Epithelial cell of prostate (primary cell): Measurements from ENCODE around the gene SIDT2.

ENCODE experiments used
- DNase-seq: peaks from one replicate; pipeline ENCODE4 v3.0.0-alpha.2; 2011; ENCODE audit warnings: low read depth, low spot score
- H3K27ac ChIP-seq: fragments of 450-650 bp; 2 replicates; pipeline ENCODE4 v1.5.1; 2017; ENCODE audit warnings: mild to moderate bottlenecking

SIDT2 gene

GRCh38 chr11:117219995-117220394 lies 41.5 kb downstream of the SIDT2 start:
- DNase-seq: no peak
- H3K27ac ChIP-seq: no peak overlapping the region

GRCh38 chr11:117220568-117220967 lies 42.0 kb downstream of the SIDT2 start:
- H3K27ac ChIP-seq: no peak overlapping the region
- DNase-seq: no peak

- no peak overlapping the region for H3K27ac ChIP-seq
- no peak for DNase-seq
Observed at GRCh38 chr11:117220999-117221774, 42.6 kb downstream of the SIDT2 start.

- H3K27ac ChIP-seq: no peak overlapping the region
- no peak for DNase-seq
Observed at GRCh38 chr11:117221775-117222517, 43.4 kb downstream of the SIDT2 start.

DNA sequence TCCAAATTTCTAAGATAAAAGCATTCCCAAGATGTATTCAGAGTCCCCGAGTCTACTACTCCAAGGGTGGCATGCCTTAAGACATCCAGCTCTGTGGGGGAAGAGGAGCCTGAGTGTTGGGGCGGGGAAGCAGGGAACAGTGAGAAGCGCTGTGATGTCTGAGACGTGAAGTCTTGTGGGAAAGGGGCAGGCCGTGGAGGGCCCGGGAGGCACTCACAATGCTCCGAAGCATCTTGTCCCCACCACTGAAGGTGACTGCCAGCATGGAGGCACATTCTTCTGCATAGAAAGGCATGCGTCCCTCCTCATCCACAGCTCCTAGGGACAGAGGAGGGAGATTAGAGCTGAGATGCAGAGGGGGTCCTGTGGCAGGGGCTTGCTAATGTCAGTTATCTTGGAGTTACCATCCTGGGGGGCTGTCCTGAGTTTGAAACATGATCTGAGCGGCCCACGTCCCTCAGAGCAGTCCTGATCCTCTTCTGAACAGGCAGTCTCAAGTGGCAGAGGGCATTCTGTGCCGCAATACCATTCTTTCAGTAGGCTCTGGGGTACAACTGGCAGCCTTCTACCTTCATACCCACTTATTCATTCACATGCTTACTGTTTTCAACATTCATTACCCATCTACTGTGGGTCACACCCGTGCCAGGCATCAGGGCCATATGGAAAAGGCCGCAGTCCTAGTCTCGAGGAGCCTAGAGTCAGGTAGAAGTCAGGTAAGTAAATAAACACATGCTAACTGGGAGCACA lies 44.6 kb downstream of the SIDT2 start:
- no peak for DNase-seq
- H3K27ac ChIP-seq: no peak overlapping the region

- no peak overlapping the region for H3K27ac ChIP-seq
- DNase-seq: no peak
Observed at GRCh38 chr11:117223741-117224689, 45.5 kb downstream of the SIDT2 start.

GRCh38 chr11:117225553-117226170 lies 47.1 kb downstream of the SIDT2 start:
- DNase-seq: no peak
- no peak overlapping the region for H3K27ac ChIP-seq

DNA sequence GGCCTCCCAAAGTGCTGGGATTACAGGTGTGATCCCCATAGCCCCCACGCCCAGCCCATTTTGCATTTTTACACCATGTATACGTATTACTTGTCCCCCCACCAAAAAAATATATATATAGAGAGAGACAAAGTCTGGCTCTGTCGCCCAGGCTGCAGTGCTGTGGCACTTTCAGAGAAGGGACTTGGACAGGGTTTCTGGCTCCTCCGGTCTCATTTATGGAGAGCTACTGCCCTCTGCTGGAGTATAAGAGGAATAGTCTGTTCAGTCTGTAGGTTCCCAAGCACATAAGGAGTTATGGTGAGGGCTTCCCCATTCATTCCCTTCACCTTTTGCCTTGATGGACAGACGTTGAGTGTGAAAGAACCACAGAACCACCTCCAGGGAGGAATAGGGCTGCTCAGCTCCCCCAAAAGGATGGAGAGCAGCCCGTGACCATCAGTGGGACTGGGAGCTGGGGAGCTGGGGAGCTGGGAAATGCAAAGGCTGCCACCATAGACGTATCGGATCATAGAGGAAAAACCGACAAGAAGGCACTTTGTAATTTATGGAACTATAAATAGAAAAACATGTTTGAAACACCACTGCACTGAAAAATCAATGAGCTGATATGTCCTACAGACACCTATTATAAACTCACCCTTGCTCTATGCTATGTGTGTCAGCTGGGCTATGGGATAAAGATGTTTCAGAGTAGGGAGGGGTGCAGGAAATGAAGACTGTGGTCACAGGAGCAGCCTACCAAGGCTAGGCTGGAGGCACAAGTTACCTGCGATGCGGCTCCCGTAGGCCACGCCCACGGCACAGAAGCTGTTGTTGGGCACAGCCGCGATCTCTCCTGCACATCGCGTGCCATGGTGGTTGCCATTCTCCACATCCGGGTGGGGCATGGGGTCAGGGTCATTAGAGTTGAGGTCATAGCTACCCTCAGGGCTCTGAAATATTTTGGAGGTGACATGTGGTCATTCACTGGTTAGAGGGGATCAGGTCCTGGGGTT lies 48.1 kb downstream of the SIDT2 start:
- DNase-seq: peak; percentile 12
- no peak overlapping the region for H3K27ac ChIP-seq

- DNase-seq: no peak
- H3K27ac ChIP-seq: no peak overlapping the region
Observed at GRCh38 chr11:117228091-117228490, 49.5 kb downstream of the SIDT2 start.

- DNase-seq: no peak
- H3K27ac ChIP-seq: no peak overlapping the region
Observed at GRCh38 chr11:117229411-117229810, 50.9 kb downstream of the SIDT2 start.

GRCh38 chr11:117229931-117230285 lies 51.4 kb downstream of the SIDT2 start:
- no peak overlapping the region for H3K27ac ChIP-seq

DNA sequence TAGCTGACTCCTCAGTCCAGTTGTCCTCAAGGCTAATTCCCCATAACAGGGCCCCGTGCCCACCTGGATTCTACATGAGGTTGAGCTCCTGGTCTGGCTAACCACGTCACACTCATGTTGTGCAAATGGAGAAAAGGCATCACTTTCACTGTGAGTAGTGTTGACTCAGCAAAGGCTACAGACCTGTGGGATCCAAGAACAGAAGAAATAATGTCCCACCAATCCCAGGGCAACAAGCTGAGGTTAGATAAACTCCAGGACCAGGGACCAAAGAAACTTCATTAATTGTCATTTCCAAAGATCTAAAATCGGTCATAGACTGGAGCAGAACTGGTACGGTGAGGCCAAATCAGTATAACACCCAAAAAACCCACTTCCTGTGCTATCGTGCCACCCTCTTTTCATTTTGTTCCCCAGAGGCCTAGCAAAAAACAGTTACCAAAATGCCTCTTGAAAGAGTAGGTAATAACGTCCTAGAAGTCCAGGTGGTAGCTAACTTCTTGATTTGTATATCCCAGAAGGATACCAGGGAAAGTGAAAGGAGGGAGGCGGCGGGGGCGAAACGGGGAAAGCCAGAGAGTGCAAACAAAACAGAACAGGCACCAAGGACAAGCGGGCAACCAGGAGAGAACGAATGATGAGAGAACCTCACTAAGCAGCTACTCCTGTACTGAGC lies 51.9 kb downstream of the SIDT2 start:
- peak overlapping the region; percentile 80 for H3K27ac ChIP-seq
- no peak for DNase-seq

More at GRCh38 chr11:117229931-117230285, 51.4 kb downstream of the SIDT2 start:
- DNase-seq: no peak

DNA sequence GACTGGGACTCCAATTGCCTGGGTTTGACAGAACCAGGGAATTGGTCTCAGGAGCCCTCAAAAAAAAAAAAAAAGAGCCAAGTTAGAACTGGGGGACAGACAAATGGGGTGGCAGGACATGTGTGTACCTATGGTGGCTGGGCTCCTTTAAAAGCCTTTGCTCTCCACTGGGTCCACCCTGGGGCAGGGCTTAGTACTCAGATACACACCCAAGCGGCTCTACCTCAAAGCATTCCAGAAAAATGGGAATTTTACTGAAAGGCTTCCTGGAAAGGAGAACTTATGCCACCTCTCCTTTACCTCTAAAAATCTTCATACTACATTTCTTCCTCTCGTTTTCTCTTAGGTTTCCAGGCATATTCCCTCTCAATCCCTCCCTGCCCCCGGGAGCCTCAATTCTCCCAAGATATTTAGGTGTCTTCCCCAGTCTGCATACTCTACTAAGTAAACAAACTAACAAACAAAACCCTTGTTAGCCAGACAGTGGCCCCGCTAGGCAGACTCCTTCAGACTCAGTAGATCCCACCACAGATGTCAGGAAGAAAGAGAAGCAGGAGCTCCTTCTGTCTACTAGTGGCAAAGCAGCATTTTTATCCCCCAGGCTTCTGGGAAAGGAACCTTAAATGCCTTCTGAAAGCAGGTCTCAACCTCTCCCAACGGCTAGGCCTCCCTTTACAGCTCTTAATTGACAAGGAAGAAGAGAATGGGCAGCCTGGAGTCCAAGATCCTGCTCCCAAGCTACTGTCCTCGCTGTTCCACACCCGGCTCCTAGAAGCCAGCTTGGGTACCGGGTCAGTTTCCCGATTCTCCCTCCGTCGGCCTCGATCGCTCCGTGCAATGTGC lies 52.7 kb downstream of the SIDT2 start:
- no peak for DNase-seq
- H3K27ac ChIP-seq: peak overlapping the region; percentile 80

DNA sequence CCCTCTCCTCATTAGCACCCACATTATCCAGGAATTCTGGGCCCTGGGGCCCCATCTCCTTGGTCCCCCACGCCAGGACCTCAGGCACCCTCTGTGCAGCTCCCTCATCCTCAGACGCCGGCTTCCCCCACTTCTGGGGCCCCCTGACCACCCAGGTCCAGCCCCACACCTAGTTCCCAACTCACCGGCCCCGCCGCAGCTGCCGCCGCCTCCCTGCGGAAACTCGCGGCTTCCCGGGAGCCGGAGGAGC lies 53.2 kb downstream of the SIDT2 start, which contains the start of gene PCSK7:
TSS of gene PCSK7 (minus strand) at position 232 of the 250 bp plus-strand sequence. CDS start 2,229 bp downstream, outside the sequence.
- peak within 1 kb of the TSS; percentile 80 for H3K27ac ChIP-seq
- no peak for DNase-seq

DNA sequence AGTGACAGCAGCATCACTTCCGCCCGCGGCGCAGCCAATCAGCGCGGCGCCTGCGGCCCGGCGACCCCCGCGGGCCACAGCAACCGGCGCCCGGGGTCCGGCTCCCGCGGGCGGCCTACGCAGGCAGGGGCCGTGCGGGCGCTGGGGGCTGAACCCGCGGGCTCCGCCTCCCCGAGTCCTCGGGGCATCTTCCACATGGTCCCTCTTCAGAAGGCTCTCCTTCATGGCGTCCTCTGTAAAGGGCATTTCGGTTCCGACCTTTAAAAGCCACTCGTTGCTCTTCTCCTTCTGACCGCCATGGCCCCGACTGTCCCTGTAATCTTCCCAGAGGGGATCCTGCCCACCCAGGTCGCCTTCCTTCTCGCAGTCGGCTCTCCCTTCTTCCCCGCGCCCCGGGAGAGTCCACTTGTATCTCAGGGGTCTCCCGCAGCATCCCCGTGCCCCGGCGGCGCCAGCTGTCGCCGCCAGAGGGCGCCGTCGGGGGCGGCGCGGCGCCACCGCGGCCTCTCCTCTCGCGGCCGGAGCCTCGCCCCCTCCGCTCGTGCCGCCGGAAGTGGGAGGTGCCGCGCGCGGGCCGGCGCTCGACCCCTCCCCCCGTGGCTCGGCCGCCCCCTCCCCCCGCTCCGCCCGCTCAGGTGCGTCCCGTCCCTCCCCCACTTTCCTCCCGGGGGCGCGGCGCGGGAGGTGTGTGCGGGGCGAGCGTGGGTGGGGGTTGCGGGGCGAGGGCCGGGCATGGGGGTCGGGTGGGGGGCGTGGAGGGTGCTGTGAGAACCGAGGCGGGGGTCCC lies 53.7 kb downstream of the SIDT2 start, which contains the start of gene RNF214:
TSS of gene RNF214 (plus strand) at position 580 of the 787 bp plus-strand sequence. CDS start 1,602 bp downstream, outside the sequence.
- peak; percentile 16 for DNase-seq
- peak within 1 kb of the TSS; percentile 80 for H3K27ac ChIP-seq

DNA sequence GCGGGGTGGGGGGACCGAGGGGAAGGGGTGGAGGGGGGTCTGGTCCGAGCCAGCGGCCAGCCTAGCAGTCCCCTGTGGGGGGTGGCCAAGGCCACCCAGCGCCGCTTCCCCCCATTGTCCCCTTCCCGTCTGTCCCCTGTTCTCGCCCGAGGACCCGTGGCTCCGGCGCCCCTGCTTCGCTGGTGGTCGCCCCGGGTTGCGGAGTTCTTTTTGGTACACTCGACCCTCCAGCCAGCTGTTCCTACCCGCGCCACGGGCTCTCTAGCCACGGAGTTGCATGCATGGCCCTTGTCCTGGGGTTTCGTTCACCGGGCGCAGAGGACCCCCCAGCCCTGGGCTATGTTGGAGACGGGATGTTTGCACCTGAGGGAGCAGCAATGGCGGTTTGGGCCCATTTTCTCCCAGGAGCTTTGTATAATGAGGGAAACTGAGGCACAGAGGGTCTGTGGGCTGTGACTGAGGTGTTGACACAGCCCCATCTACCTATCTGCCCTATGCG lies 54.4 kb downstream of the SIDT2 start:
- no peak for DNase-seq
- peak overlapping the region; percentile 80 for H3K27ac ChIP-seq
